NCI-H82 treated with DMSO at 0.1 percent for 48 hours (cell line): ENCODE results near the gene HOMEZ.
"Not testable (repeated sequence)": the region's sequence is repeated elsewhere in the genome, so short reads cannot be mapped to it uniquely, and the experiment has no call there.

Experiments used
- DNase-seq: peaks from one replicate; lab custom pipeline; 2025; ENCODE audit not compliant: unreplicated experiment; lab: John Stamatoyannopoulos, UW

Gene HOMEZ

GRCh38 chr14:23232241-23232808 lies 53.6 kb downstream of the HOMEZ start:
- not testable (repeated sequence) for DNase-seq

- no peak for DNase-seq
Observed at GRCh38 chr14:23228812-23229211, 57.1 kb downstream of the HOMEZ start.

- no peak for DNase-seq
Observed at GRCh38 chr14:23227566-23227965, 58.4 kb downstream of the HOMEZ start.

- DNase-seq, result not testable (repeated sequence)
Observed at GRCh38 chr14:23224958-23225357, 61.0 kb downstream of the HOMEZ start.
